Mesodermal cell (in vitro differentiated cells): ENCODE measurements around the gene MAML3.

Experiments
- H3K27ac ChIP-seq: 2 replicates; pipeline ENCODE4 v1.7.0; 2013; ENCODE audit warnings: mild to moderate bottlenecking, low read depth, low read length, moderate library complexity; ENCODE audit not compliant: severe bottlenecking
- H3K36me3 ChIP-seq: 2 replicates; pipeline ENCODE4 v1.7.1; 2013; ENCODE audit warnings: mild to moderate bottlenecking, low read length, moderate library complexity; ENCODE audit not compliant: control insufficient read depth, insufficient read depth
- H3K4me1 ChIP-seq: one replicate; pipeline ENCODE4 v1.7.1; 2013; ENCODE audit warnings: mild to moderate bottlenecking, low read length; ENCODE audit not compliant: insufficient read depth, control insufficient read depth, poor library complexity, severe bottlenecking
- H3K4me3 ChIP-seq: 2 replicates; pipeline ENCODE4 v1.7.0; 2013; ENCODE audit warnings: low read length, control low read depth, mild to moderate bottlenecking; ENCODE audit not compliant: insufficient read depth, poor library complexity, severe bottlenecking; ENCODE audit errors: extremely low read depth
- H3K9me3 ChIP-seq: 2 replicates; pipeline ENCODE4 v1.7.1; 2013; ENCODE audit warnings: mild to moderate bottlenecking, low read length, moderate library complexity; ENCODE audit not compliant: control insufficient read depth
- WGBS, 2 experiments: methylation state at CpG; one replicate each; pipeline ENCODE4 v1.1.5; 2013; ENCODE audit warnings: missing lambda C conversion rate in 2 of 2; ENCODE audit not compliant: insufficient coverage in 2 of 2; 5-methylcytosine and 5-hydroxymethylcytosine counted together

MAML3 gene

DNA sequence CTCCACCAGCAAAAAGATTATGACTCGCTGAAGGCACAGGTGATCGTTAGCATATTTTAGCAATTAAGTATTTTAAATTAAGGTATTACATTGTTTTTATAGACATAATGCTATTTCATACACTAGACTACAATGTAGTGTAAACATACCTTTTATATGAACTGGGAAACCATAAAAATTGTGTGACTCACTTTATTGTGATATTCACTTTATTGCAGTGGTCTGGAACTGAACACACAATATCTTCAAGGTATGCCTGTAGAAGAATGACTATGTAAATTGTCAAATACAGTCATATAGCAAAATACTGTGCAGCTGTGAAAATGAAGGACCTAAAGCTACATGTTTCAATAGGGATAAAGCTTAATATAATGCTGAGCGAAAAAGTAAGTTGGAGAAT lies 26.6 kb upstream of the MAML3 start:
- H3K4me1 ChIP-seq = no peaks in the 10 kb centered on the region
- H3K4me3 ChIP-seq = no peak overlapping the region
- H3K36me3 ChIP-seq = no peaks in the 10 kb centered on the region
- H3K9me3 ChIP-seq = no peaks in the 10 kb centered on the region
- no peak overlapping the region for H3K27ac ChIP-seq
- no CpG with 5 or more reads among the region's 3 CpGs for WGBS, 2 experiments

DNA sequence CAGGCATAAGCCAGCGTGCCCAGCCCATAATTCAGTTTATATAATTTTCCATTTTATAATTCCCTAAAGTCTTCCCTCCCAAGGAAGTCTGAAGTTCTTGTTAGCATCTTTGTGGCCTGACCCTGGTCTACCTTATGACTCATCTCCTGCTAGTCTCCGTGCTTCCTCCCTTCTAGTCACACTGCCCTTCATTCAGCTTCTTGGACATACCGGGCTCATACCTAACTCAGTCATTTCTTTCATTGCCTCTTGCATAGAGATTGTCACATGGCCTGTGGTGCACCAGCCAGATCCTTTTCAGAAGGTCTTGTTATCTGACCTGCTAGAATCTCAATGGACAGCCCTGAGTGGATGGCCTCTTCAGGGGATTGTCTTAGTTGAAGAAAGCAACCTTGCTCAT lies 22.8 kb upstream of the MAML3 start:
- no peaks in the 10 kb centered on the region for H3K4me1 ChIP-seq
- no peak overlapping the region for H3K4me3 ChIP-seq
- no peak overlapping the region for H3K27ac ChIP-seq
- no peaks in the 10 kb centered on the region for H3K36me3 ChIP-seq
- 93 to 96% methylated on average over 3 of the region's 3 CpGs for WGBS, 2 experiments
- H3K9me3 ChIP-seq = no peaks in the 10 kb centered on the region

DNA sequence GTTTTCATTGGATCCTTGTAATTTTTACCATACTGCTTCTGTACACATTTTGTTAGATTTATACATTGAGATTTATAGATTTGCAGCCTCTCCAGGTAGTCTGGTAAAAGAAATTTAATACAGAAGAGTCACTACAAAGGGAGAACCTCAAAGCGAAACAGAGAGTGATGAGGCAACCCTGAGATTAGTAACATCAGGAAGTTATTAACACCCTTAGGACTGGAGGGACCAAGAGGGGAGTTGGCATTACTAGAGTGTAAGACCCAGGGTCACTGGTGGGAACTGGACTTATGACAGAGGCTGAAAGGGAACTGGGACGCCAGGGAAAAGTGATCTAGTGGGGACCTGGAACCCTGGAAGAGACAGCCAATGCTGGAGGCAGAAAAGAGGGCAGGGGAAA lies 20.6 kb upstream of the MAML3 start:
- Histone ChIP-seq H3K4me1 (no peaks in the 10 kb centered on the region), H3K9me3 (no peaks in the 10 kb centered on the region), H3K4me3 (no peak overlapping the region), H3K27ac (no peak overlapping the region), H3K36me3 (no peaks in the 10 kb centered on the region)
- WGBS, 2 experiments = 94 to 100% methylated on average over 2 of the region's 2 CpGs

DNA sequence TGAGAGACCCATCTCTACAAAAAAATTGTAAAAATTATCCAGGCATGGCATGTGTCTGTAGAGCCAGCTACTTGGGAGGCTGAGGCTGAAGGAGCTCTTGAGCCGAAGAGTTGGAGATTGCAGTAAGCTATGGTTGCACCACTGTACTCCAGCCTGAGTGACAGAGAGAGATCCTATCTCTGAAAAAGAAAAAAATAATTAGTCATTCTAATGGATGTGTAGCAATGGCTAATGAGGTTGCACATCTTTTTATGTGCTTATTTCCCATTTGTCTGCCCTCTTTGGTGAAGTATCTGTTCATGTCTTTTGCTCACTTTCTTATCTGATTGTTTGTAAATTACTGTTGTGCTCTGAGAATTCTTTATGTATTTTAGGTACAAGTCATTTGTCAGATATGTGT lies 19.0 kb upstream of the MAML3 start:
- Histone ChIP-seq H3K4me1 (no peaks in the 10 kb centered on the region), H3K9me3 (no peaks in the 10 kb centered on the region), H3K4me3 (no peak overlapping the region), H3K36me3 (no peaks in the 10 kb centered on the region), H3K27ac (no peak overlapping the region)
- WGBS, 2 experiments = 86 to 92% methylated on average over 1 of the region's 1 CpG

DNA sequence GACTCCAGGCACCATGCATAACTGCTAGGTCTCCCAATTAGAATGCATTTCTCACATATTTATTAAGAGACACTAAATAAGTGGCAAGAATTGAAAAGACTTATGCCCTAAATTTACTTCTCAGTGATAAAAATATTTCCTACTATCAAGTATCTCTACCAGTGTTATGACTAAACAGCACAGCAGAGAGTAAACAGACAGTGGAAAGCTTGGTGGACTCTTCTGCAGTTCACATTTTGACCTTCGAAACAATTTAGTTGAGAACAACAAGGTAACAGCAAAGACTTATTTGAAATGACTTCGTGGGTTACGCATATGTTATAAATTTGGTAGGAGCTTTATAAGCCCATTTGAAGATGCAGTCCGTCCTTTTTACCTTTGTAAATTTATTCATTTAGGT lies 16.3 kb upstream of the MAML3 start:
- Histone ChIP-seq H3K9me3 (no peaks in the 10 kb centered on the region), H3K27ac (no peak overlapping the region), H3K36me3 (no peaks in the 10 kb centered on the region), H3K4me1 (no peaks in the 10 kb centered on the region), H3K4me3 (no peak overlapping the region)
- 76 to 100% methylated on average over 2 to 3 of the region's 4 CpGs for WGBS, 2 experiments

DNA sequence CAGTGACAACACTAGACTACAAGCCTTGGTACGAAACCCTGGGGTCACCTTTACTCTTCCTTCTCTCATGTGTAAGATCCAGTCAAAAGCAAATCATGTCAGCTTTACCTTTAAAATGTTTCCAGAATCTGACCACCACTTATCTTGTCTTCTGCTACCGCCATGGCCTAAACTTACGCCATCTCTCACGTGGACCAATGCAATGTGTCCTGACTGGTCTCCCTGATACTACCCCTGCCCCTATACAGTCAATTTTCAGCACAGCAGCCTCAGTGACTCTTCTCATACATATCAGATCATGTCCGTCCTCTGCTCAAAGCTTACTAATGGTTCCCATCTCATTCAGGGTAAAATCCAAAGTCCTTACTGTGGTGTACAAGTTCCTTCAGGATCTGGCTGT lies 15.0 kb upstream of the MAML3 start:
- WGBS, 2 experiments = 95 to 97% methylated on average over 5 of the region's 5 CpGs
- Histone ChIP-seq H3K36me3 (no peaks in the 10 kb centered on the region), H3K4me3 (no peak overlapping the region), H3K27ac (no peak overlapping the region), H3K9me3 (no peaks in the 10 kb centered on the region), H3K4me1 (no peaks in the 10 kb centered on the region)

DNA sequence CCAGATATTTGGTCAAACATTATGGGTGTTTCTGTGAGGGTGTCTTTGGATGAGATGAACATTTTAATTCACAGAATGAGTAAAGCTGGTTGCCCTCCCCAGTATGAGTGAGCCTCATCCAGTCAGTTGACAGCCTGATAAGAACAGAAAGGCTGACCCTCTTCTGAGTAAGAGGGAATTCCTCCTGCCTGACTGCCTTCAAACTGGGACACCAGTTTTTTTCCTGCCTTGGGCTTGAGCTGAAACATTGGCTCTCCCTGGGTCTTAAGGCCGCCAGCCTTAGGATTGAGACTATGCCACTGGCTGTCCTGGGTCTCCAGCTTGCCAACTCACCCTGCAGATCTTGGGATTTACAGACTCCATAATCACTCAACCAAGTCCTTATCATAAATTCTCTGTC lies 14.5 kb upstream of the MAML3 start:
- Histone ChIP-seq H3K4me1 (peaks cover 1% of the 10 kb centered on the region), H3K36me3 (no peaks in the 10 kb centered on the region), H3K27ac (no peak overlapping the region), H3K9me3 (no peaks in the 10 kb centered on the region), H3K4me3 (no peak overlapping the region)
- 83 to 94% methylated on average over 1 of the region's 1 CpG for WGBS, 2 experiments

DNA sequence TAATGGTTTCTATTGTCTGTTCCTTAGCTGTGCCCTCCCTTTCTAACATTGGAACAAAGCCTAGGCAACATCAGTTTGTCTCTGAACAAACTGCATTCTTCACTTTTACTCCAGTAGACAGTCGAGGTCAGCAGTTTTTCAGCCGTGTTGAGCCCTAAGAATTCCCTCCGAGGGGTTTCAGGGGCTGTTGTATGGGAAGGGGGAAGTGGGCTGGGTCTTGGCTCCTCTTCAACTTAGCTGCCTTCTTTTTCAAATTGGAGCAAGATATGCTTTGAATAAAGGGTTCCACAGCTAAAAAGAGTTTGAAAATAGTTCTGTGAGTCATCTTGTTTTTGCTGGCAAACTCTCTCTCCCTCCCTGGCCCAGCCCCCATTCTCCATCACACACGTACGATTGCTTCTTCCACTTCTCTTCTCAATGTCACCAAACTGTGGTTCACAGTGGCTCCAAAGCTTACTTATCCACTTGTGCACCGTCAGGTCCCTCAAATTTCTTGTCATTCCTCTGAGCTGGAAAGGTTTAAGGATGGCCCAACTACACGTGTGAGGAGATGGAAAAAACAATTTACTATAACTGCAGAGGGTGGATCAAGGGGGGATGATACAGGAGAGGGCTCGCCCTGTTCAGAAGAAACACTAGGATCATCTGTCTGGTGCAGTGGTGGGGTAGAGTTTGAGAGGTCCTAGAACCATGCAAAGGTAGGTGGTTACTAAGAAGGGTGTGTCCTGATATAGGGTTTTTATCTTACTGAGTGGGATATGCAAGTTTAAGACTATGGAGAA lies 9.2 kb upstream of the MAML3 start:
- Histone ChIP-seq H3K9me3 (no peaks in the 10 kb centered on the region), H3K27ac (no peak overlapping the region), H3K4me3 (no peak overlapping the region), H3K4me1 (peaks cover 8% of the 10 kb centered on the region), H3K36me3 (no peaks in the 10 kb centered on the region)
- WGBS, 2 experiments = 76 to 83% methylated on average over 4 to 6 of the region's 8 CpGs

DNA sequence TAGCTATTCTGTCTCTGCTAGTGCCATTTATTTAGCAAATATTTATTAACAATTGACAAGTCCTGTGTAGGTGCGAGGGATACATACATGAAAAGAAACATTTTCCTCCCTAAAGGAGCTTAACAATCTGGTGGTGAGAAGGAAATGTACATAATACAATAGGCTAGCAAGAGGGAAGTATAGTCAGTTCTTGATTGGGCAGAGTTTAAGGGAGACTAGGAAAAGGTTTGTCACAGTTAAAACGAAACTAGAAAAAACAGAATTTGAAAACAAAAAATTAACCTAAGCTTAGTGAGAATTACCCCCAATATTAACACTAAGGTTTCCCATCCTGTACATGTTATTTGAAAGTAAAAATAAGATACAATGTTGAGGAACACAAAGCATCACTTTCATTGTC lies 8.6 kb upstream of the MAML3 start:
- H3K36me3 ChIP-seq = no peaks in the 10 kb centered on the region
- H3K4me3 ChIP-seq = no peak overlapping the region
- H3K4me1 ChIP-seq = peaks cover 8% of the 10 kb centered on the region
- no CpG with 5 or more reads among the region's 2 CpGs for WGBS, 2 experiments
- H3K9me3 ChIP-seq = no peaks in the 10 kb centered on the region
- H3K27ac ChIP-seq = no peak overlapping the region

DNA sequence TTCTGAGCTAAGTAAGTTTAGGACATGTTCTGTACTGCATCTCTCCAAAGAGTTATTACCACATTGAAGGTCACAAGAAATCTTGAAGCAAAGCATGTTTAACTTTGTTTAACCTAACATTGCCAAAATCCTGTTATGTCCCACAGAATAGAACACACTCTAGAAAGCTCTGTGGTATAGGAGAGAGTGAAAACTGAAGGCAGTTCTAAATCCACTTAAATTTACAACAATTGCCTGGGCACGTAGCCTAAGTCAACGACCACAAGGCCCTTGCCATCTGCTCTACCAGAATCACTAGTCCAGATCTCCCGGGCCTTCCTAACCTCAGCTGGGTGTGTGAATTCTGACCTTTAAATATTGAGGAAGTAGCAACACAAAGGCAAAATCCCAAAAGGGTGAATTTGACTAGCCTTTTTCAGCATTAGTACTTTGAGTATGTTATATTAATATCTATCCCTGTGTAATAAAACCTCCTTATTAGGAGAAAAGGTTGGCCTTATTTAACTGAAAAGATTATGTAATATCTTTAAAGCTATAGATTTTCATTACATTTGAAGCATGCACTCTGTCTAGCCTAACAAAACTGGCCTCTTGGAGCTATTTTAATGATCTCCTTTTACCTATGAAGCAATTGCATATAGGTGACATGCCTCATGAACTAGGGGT lies 4.5 kb upstream of the MAML3 start:
- Histone ChIP-seq H3K9me3 (no peaks in the 10 kb centered on the region), H3K4me1 (peaks cover 7% of the 10 kb centered on the region), H3K36me3 (no peaks in the 10 kb centered on the region), H3K4me3 (no peak overlapping the region), H3K27ac (no peak overlapping the region)
- WGBS, 2 experiments = 92% methylated on average over 2 of the region's 3 CpGs; no CpG with 5 or more reads in 1 of the 2 experiments

DNA sequence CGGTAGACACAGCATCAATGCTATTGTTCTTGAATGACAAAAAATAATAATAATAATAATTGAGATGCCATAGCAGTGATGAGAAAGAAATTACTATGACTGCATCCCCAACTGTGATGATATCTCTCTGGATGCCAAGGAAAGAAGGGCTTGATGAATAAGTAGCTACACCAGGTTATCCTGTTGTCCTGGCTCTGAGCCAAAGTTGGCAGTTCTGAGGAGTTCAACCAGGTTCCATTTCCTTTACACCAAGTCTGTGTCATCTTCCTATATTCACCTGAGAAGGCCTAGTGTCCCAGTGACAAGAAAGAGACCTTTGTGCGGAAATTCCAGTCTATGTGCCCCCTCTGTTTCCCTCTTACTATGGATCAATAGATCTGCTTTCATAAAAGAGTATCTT lies 3.4 kb upstream of the MAML3 start:
- Histone ChIP-seq H3K4me3 (no peak overlapping the region), H3K9me3 (no peaks in the 10 kb centered on the region), H3K36me3 (no peaks in the 10 kb centered on the region), H3K4me1 (no peaks in the 10 kb centered on the region), H3K27ac (no peak overlapping the region)
- 100% methylated on average over 1 of the region's 2 CpGs; no CpG with 5 or more reads in 1 of the 2 experiments for WGBS, 2 experiments
